ENCODE measurements around the gene HELZ.
"Not testable (repeated sequence)": the region's sequence is repeated elsewhere in the genome, so short reads cannot be mapped to it uniquely, and the experiment has no call there.

HELZ gene

GRCh38 chr17:67115401-67115800 is 129.6 kb downstream of the HELZ start:
- DNase-seq (ENCODE audit: low read depth in 3 of 3): no peak

GRCh38 chr17:67113486-67113885 is 131.5 kb downstream of the HELZ start:
- DNase-seq (ENCODE audit: low read depth in 3 of 3): no peak

DNA sequence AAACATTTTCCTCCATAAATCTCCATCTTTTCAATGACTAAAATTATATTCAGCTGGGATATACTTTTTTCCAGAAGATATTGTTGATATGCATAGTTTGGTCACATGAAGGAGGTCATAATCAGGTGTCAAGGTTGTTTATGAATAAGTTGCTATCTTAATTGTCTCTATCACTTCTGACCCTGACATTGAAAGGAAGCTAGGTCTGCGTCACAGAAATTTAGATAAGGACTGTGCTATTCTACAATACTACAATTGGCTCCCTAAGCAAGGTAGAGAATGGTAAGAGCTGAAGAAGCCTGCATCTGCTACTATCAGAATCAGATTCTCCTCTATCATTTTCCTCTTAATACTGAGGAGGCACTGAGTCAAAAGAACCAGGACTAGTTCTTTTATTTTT is 133.2 kb downstream of the HELZ start:
- DNase-seq (ENCODE audit: low read depth in 3 of 3): no peak

GRCh38 chr17:67111327-67111726 is 133.7 kb downstream of the HELZ start:
- DNase-seq (ENCODE audit: low read depth in 3 of 3): no peak

GRCh38 chr17:67110619-67111018 is 134.4 kb downstream of the HELZ start:
- no peak for DNase-seq (ENCODE audit: low read depth in 3 of 3)

- no peak for DNase-seq (ENCODE audit: low read depth in 3 of 3)
Measured at GRCh38 chr17:67109111-67109510, 135.9 kb downstream of the HELZ start.

DNA sequence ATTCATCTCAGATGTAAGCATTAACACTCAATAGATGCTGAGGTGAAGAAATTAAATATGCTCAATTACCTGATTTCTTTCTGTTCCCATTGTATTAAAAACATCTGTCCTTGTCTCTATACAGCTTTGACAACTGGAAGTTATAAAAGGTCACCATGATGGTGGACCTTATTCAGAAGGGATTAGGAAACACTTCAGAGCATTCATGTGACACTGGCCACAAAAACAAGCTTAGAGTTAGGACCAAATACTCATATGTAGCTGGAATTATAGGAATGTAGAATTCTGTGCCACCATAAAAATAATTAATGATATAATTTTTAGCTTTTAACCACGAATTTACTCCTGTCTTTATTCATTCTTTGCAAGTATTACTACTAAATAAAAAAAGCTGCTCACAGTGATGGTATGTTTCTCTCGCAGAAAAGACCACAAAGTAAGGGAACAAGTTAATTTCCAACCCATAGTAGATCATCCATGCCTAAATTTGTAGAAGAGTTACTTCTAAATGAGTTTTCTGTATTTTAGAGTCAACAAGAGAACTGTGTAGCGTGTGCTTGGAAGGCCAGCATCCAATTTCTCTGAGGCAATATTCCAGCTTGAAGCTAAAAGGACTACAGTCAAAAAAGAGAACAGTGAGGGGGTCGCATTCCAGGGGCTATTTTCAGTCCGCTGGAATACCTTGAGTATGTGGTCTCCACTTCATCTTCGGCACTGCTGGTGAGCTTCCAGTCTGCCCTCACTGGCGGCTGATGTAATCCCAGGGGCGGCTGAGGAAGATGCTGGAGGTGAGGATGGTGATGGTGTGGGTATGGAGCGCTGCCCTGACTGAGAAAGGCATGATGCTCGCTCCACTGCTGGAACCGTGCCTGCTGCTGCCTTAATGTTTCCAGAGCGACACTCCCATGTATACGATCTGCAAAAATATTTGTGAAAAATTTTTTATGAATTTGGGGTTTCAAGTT is 136.9 kb downstream of the HELZ start:
- DNase-seq (ENCODE audit: low read depth in 3 of 3): no peak

DNA sequence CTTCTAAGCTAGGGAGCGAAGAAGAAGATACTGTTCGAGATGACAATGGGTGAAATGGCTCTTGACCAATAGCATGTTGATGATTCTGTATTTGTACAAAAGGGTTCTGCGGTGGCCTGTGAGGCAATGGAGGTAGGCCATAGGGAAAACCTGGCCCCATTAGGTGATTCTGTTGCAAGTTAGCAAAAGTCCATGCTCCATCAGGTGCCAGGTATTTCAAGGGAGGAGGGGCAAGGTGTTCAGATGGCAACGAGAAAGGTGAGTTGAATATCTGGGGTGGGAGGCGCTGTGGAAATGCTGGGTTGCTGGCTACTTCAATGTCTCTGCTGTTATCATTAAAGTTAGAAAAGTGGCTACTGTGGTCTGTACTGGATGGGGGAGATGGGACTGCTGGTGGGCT is 137.8 kb downstream of the HELZ start:
- DNase-seq (ENCODE audit: low read depth in 3 of 3): no peak

GRCh38 chr17:67105213-67105612 is 139.8 kb downstream of the HELZ start:
- DNase-seq (ENCODE audit: low read depth in 3 of 3): no peak

DNA sequence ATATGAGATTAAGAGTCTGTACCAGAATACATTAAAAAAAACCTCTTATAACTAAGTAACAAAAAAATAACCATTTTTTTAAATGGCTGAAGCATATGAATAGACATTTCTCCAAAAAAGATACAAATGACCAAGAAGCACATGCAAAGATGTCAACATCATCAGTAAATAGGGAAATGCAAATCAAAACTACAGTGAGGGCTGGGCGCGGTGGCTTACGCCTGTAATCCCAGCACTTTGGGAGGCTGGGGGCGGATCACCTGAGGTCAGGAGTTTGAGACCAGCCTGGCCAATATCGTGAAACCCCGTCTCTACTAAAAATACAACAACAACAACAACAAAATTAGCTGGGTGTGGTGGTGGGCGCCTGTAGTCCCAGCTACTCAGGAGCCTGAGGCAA is 140.4 kb downstream of the HELZ start:
- DNase-seq (ENCODE audit: low read depth in 3 of 3): not testable (repeated sequence)

DNA sequence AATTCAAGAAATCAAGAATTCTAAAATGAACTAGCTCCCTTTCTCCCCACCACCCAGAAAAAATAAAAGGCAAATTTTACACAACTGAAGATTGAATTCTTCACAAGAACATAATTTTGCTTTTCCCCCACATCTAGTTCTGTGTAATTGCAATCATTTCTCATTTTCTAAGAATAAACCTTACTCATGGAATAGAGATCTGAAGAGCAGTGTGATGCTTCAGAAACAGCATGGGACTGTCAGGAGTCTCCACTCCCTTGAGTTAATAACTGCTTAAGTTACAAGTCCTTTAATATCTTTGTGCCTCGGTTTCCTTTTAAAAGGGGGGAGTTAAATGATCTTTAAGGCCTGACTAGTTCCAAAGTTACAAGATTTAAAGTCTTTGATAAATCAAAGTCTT is 147.0 kb downstream of the HELZ start:
- DNase-seq (ENCODE audit: low read depth in 3 of 3): no peak

DNA sequence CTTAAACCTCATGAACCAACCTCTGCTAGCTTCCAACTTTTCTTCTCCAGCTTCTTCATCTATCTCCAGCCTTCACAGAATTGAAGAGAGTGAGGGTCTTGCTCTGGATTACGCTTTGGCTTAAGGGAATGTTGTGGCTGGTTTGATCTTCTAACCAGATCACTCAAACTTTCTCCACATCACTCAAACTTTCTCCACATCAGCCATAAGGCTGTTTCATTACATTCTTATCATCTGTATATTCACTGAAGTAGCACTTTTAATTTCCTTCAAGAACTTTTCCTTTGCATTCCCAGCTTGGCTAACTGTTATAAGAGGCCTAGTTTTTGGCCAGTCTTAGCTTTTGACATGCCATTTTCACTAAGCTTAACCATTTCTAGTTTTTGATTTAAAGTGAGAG is 148.4 kb downstream of the HELZ start:
- DNase-seq (ENCODE audit: low read depth in 3 of 3): no peak

DNA sequence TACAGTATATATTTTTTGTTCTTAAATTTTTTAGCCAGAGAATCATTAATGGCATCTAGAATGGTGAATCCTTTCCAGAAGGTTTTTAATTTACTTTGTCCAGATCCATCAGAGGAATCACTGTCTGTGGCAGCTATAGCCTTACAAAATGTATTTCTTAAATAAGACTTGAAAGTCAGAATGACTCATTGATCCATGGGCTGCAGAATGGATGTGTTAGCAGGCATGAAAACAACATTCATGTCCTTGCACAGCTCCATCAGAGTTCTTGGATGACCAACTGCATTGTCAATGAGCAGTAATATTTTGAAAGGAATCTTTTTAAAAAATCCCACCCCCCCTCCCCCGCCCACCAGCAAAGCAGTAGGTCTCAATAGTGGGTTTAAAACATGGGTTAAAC is 149.2 kb downstream of the HELZ start:
- DNase-seq (ENCODE audit: low read depth in 3 of 3): no peak

GRCh38 chr17:67095291-67095690 is 149.7 kb downstream of the HELZ start:
- not testable (repeated sequence) for DNase-seq (ENCODE audit: low read depth in 3 of 3)

DNA sequence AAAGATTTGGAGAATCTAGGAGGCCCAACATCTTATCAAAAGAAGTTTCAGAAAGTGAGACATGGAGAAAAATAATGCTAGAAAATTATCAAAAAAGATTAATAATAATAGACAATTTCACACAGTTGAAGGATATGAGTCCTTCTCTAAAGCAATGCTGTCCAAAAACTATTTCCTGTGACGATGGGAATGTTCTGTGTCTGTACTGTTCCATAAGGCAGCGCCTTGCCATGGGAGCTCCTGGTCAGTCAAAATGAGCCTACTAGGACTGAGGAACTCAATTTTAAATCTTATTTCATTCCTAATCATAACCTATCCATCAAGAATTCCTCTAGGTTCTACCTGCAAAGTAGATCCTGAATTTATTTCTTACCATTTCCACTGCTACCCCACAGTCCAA is 151.6 kb downstream of the HELZ start:
- no peak for DNase-seq (ENCODE audit: low read depth in 3 of 3)

GRCh38 chr17:67092710-67093109 is 152.3 kb downstream of the HELZ start:
- not testable (repeated sequence) for DNase-seq (ENCODE audit: low read depth in 3 of 3)

DNA sequence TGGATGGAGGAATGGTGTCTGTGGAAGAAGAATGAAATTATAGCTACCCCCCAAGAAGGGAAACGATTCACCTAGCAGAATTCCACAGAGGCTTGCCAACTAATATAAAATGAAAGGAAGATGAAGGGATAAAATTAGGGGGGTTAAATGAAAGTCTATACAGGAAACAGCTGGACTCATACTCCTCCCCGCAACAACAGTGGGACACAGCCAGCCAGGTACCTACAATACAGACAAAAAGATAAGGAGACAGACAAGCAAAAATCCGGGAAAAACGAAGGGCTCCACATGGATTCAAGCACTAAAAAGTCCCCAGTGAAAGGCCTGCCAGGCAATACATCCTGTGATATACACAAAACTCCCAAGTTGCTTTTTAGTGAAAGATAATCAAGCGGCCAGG is 152.7 kb downstream of the HELZ start:
- no peak for DNase-seq (ENCODE audit: low read depth in 3 of 3)

GRCh38 chr17:67090341-67090740 is 154.7 kb downstream of the HELZ start:
- no peak for DNase-seq (ENCODE audit: low read depth in 3 of 3)

- DNase-seq (ENCODE audit: low read depth in 3 of 3): no peak
Measured at GRCh38 chr17:67088639-67089038, 156.4 kb downstream of the HELZ start.

- DNase-seq (ENCODE audit: low read depth in 3 of 3): no peak
Measured at GRCh38 chr17:67085406-67085805, 159.6 kb downstream of the HELZ start.

- no peak for DNase-seq (ENCODE audit: low read depth in 3 of 3)
Measured at GRCh38 chr17:67082107-67082506, 162.9 kb downstream of the HELZ start.

DNA sequence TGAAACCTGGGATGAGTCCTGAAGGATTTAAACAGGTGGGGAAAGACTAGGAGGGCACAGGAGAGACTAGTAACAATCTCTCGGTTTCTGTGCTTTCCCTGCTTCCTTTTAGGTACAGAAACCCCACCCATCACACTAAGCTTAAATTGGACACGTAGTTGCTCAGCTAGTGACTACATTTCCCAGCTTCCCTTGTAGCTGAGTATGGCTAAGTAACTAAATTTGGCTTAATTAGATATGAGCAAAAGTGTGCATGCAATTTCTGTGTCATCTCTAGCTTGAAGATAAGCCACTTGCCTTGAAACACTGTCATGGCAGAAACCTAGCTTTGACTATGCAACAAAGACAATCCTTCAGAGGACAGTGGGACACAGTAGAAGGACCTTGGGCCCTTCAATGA is 164.2 kb downstream of the HELZ start:
- no peak for DNase-seq (ENCODE audit: low read depth in 3 of 3)

DNA sequence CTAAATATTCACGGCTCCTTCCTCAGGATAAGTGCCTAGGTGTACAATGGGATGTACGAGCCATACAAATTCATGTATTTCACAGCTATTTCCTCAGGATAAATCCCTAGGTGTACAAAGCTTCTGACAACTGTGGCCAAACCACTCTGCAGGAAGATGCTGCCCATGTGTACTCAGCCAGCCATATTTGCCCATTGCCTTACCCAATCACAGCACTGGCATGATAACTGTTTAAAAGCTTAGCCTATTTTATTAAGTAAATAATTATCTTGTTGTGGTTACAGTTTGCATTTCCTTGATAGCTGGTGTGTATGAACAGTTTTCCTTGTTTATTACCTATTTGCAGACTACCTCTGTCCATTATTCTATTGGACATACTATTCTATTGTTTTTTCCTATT is 165.5 kb downstream of the HELZ start:
- DNase-seq (ENCODE audit: low read depth in 3 of 3): no peak

GRCh38 chr17:67078292-67078691 is 166.7 kb downstream of the HELZ start:
- no peak for DNase-seq (ENCODE audit: low read depth in 3 of 3)
